CD8-positive, alpha-beta memory T cell (primary cell): ENCODE measurements around the gene WNT7B. TPM values are rescaled to one million over a fixed set of nuclear protein-coding genes. Genes with fewer than 3 reads are reported as not detected.

Experiments
- CTCF ChIA-PET: fragments of 350-600 bp; sonication (Branson Sonifier 250); formaldehyde crosslinking; loops from one replicate; lab custom pipeline; 2021; ENCODE audit warnings: antibody characterized with exemption; lab: Charles Lee
- POLR2A ChIA-PET: fragments of 350-600 bp; sonication (Branson Sonifier 250); formaldehyde crosslinking; loops from one replicate; lab custom pipeline; 2021; ENCODE audit warnings: antibody characterized with exemption; lab: Charles Lee
- DNase-seq, 5 donors: peaks; one replicate each; pipeline versions ENCODE4 v3.0.0 to v3.0.0-alpha.2; 2020 to 2022; ENCODE audit warnings: mixed read lengths in 1 of 5
- H3K27ac ChIP-seq: one replicate; pipeline ENCODE4 v1.7.0; 2013; ENCODE audit warnings: low read depth, mild to moderate bottlenecking, low read length, moderate library complexity
- H3K27me3 ChIP-seq: 2 replicates; pipeline ENCODE4 v1.7.0; 2013; ENCODE audit warnings: low read length, mild to moderate bottlenecking; ENCODE audit not compliant: insufficient read depth, poor library complexity, severe bottlenecking
- H3K36me3 ChIP-seq: 2 replicates; pipeline ENCODE4 v1.7.0; 2013; ENCODE audit warnings: mild to moderate bottlenecking, low read length, moderate library complexity; ENCODE audit not compliant: insufficient read depth
- H3K4me1 ChIP-seq: 2 replicates; pipeline ENCODE4 v1.7.0; 2013; ENCODE audit warnings: mild to moderate bottlenecking, low read length, moderate library complexity; ENCODE audit not compliant: insufficient read depth
- H3K4me3 ChIP-seq: 2 replicates; pipeline ENCODE4 v1.7.0; 2013; ENCODE audit warnings: mild to moderate bottlenecking, low read length
- H3K9me3 ChIP-seq: 2 replicates; pipeline ENCODE4 v1.7.0; 2013; ENCODE audit warnings: mild to moderate bottlenecking, low read length
- H3K27ac Mint-ChIP-seq, 8 donors: one replicate each; pipeline ENCODE4 v1.8.0; 2020 to 2021; ENCODE audit warnings: mixed read lengths in 8 of 8, mild to moderate bottlenecking in 6 of 8, inconsistent platforms in 3 of 8, moderate library complexity in 3 of 8
- H3K27me3 Mint-ChIP-seq, 2 donors: one replicate each; pipeline ENCODE4 v1.8.0; 2020 to 2021; ENCODE audit warnings: mixed read lengths in 2 of 2, mild to moderate bottlenecking in 1 of 2, moderate library complexity in 1 of 2
- H3K36me3 Mint-ChIP-seq, 3 donors: one replicate each; pipeline ENCODE4 v1.8.0; 2020 to 2021; ENCODE audit warnings: mixed read lengths in 3 of 3, inconsistent platforms in 1 of 3, mild to moderate bottlenecking in 1 of 3
- H3K4me1 Mint-ChIP-seq, 3 donors: one replicate each; pipeline ENCODE4 v1.8.0; 2020 to 2021; ENCODE audit warnings: mixed read lengths in 3 of 3, inconsistent platforms in 1 of 3, mild to moderate bottlenecking in 1 of 3
- H3K4me3 Mint-ChIP-seq, 7 donors: one replicate each; pipeline ENCODE4 v1.8.0; 2020 to 2021; ENCODE audit warnings: mixed read lengths in 7 of 7, mild to moderate bottlenecking in 6 of 7, moderate library complexity in 4 of 7, inconsistent platforms in 2 of 7
- H3K9me3 Mint-ChIP-seq, 5 donors: one replicate each; pipeline ENCODE4 v1.8.0; 2020 to 2022; ENCODE audit warnings: mixed read lengths in 5 of 5, mild to moderate bottlenecking in 3 of 5, moderate library complexity in 2 of 5, inconsistent platforms in 1 of 5
- polyA plus RNA-seq: library from polyadenylated mRNA; unstranded; fragments of 300-500 nt; fragmentation: Illumina TruSeq; gene quantifications from one replicate; pipeline ENCODE4 v1.2.3, GENCODE V29; 2021
- total RNA-seq, 2 experiments: library from RNA; stranded (reverse); gene quantifications; one replicate each; pipeline ENCODE4 v1.2.3, GENCODE V29; 2021

The WNT7B gene
- not detected for total RNA-seq
- not detected for polyA plus RNA-seq

- H3K4me3 Mint-ChIP-seq = peak within 1 kb of the TSS; percentile 50 to 68 (median 66)
Observed at GRCh38 chr22:45977003-45977411, at the start of gene WNT7B. Gene WNT7B, minus strand, starts transcription at chr22:45977162. Its CDS starts 408 bp downstream, at chr22:45976754.

GRCh38 chr22:46025973-46026898 is 49.3 kb upstream of the WNT7B start:
- H3K36me3 ChIP-seq = no peaks in the 10 kb centered on the region
- no peaks in the 10 kb centered on the region for H3K4me1 ChIP-seq
- Mint-ChIP-seq H3K36me3 (peaks cover 0 to 2% (median 0%) of the 10 kb centered on the region in 3 donors), H3K4me3 (peak overlapping the region in 1 of 7 donors; percentile 69), H3K9me3 (peaks cover 0 to 2% (median 0%) of the 10 kb centered on the region in 5 donors), H3K27ac (no peak overlapping the region), H3K4me1 (peaks cover 0 to 10% (median 0%) of the 10 kb centered on the region in 3 donors), H3K27me3 (peaks cover 26 to 50% of the 10 kb centered on the region in 2 donors)
- H3K27me3 ChIP-seq = peaks cover 37% of the 10 kb centered on the region
- H3K27ac ChIP-seq = no peak overlapping the region
- ChIA-PET POLR2A (no interaction called here), CTCF (interaction anchor here (2.9 kb wide), 1 partner anchor 20 kb away, joined by 8 read pairs; no protein-coding TSS in a partner anchor)
- peak in 1 of 5 donors; percentile 26 for DNase-seq
- no peaks in the 10 kb centered on the region for H3K9me3 ChIP-seq
- H3K4me3 ChIP-seq = no peak overlapping the region

More at GRCh38 chr22:45977003-45977411, at the start of gene WNT7B:
- DNase-seq = no peak
- CTCF ChIA-PET = no interaction called here
- Histone ChIP-seq H3K9me3 (no peaks in the 10 kb centered on the region), H3K36me3 (no peaks in the 10 kb centered on the region), H3K27ac (no peak within 1 kb of the TSS), H3K4me3 (no peak within 1 kb of the TSS), H3K4me1 (peaks cover 8% of the 10 kb centered on the region), H3K27me3 (peaks cover 30% of the 10 kb centered on the region)
- Mint-ChIP-seq H3K27me3 (peaks cover 29 to 35% of the 10 kb centered on the region in 2 donors), H3K27ac (no peak within 1 kb of the TSS), H3K9me3 (no peaks in the 10 kb centered on the region), H3K4me1 (peaks cover 0 to 22% (median 15%) of the 10 kb centered on the region in 3 donors), H3K36me3 (no peaks in the 10 kb centered on the region)
- POLR2A ChIA-PET = no interaction called here

GRCh38 chr22:46025225-46025972 is 48.4 kb upstream of the WNT7B start:
- peaks cover 0 to 2% (median 0%) of the 10 kb centered on the region in 3 donors for H3K36me3 Mint-ChIP-seq
- peak in 1 of 5 donors; percentile 19 for DNase-seq
- peaks cover 37% of the 10 kb centered on the region for H3K27me3 ChIP-seq

GRCh38 chr22:46024136-46024840 is 47.3 kb upstream of the WNT7B start:
- DNase-seq = peak in 1 of 5 donors; percentile 7
- ChIA-PET POLR2A (no interaction called here), CTCF (interaction anchor here (1.6 kb wide), 2 partner anchors 10 to 18 kb away, joined by 3 to 5 read pairs; no protein-coding TSS in a partner anchor)
- Mint-ChIP-seq H3K27me3 (peaks cover 24 to 46% of the 10 kb centered on the region in 2 donors), H3K4me3 (no peak overlapping the region), H3K27ac (no peak overlapping the region), H3K4me1 (peaks cover 0 to 10% (median 0%) of the 10 kb centered on the region in 3 donors), H3K9me3 (no peaks in the 10 kb centered on the region), H3K36me3 (peaks cover 0 to 2% (median 0%) of the 10 kb centered on the region in 3 donors)
- no peak overlapping the region for H3K4me3 ChIP-seq
- H3K27ac ChIP-seq = no peak overlapping the region
- no peaks in the 10 kb centered on the region for H3K9me3 ChIP-seq
- H3K36me3 ChIP-seq = no peaks in the 10 kb centered on the region
- no peaks in the 10 kb centered on the region for H3K4me1 ChIP-seq
- peaks cover 37% of the 10 kb centered on the region for H3K27me3 ChIP-seq

More at GRCh38 chr22:46025225-46025972, 48.4 kb upstream of the WNT7B start:
- ChIA-PET POLR2A (no interaction called here), CTCF (interaction anchor here (1.6 to 2.9 kb wide), 2 partner anchors 19 kb away, joined by 5 to 8 read pairs; no protein-coding TSS in a partner anchor)
- no peak overlapping the region for H3K4me3 ChIP-seq
- H3K4me3 Mint-ChIP-seq = no peak overlapping the region
- H3K9me3 ChIP-seq = no peaks in the 10 kb centered on the region
- H3K9me3 Mint-ChIP-seq = peaks cover 0 to 2% (median 0%) of the 10 kb centered on the region in 5 donors
- peaks cover 0 to 10% (median 0%) of the 10 kb centered on the region in 3 donors for H3K4me1 Mint-ChIP-seq
- no peaks in the 10 kb centered on the region for H3K4me1 ChIP-seq
- no peak overlapping the region for H3K27ac Mint-ChIP-seq
- peaks cover 26 to 50% of the 10 kb centered on the region in 2 donors for H3K27me3 Mint-ChIP-seq
- no peaks in the 10 kb centered on the region for H3K36me3 ChIP-seq
- no peak overlapping the region for H3K27ac ChIP-seq

GRCh38 chr22:46023558-46023981 is 46.6 kb upstream of the WNT7B start:
- Mint-ChIP-seq H3K27me3 (peaks cover 24 to 42% of the 10 kb centered on the region in 2 donors), H3K9me3 (no peaks in the 10 kb centered on the region), H3K27ac (no peak overlapping the region), H3K4me3 (no peak overlapping the region), H3K36me3 (peaks cover 0 to 2% (median 0%) of the 10 kb centered on the region in 3 donors), H3K4me1 (peaks cover 0 to 10% (median 0%) of the 10 kb centered on the region in 3 donors)
- Histone ChIP-seq H3K4me3 (no peak overlapping the region), H3K27ac (no peak overlapping the region), H3K4me1 (no peaks in the 10 kb centered on the region), H3K36me3 (no peaks in the 10 kb centered on the region), H3K9me3 (no peaks in the 10 kb centered on the region), H3K27me3 (peaks cover 36% of the 10 kb centered on the region)
- POLR2A ChIA-PET = no interaction called here
- peak in 1 of 5 donors; percentile 37 for DNase-seq
- CTCF ChIA-PET = interaction anchor here (1.6 kb wide), 2 partner anchors 10 to 17 kb away, joined by 3 to 5 read pairs; no protein-coding TSS in a partner anchor

GRCh38 chr22:46022881-46023512 is 46.0 kb upstream of the WNT7B start:
- Histone ChIP-seq H3K36me3 (no peaks in the 10 kb centered on the region), H3K9me3 (no peaks in the 10 kb centered on the region), H3K4me1 (no peaks in the 10 kb centered on the region), H3K27me3 (peaks cover 30% of the 10 kb centered on the region), H3K27ac (no peak overlapping the region), H3K4me3 (no peak overlapping the region)
- Mint-ChIP-seq H3K36me3 (peaks cover 0 to 2% (median 0%) of the 10 kb centered on the region in 3 donors), H3K27ac (no peak overlapping the region), H3K4me1 (peaks cover 0 to 6% (median 0%) of the 10 kb centered on the region in 3 donors), H3K4me3 (no peak overlapping the region), H3K27me3 (peaks cover 24 to 38% of the 10 kb centered on the region in 2 donors), H3K9me3 (no peaks in the 10 kb centered on the region)
- DNase-seq = peak in 1 of 5 donors; percentile 8
- ChIA-PET CTCF (interaction anchor here (1.6 kb wide), 1 partner anchor 9 kb away, joined by 3 read pairs; no protein-coding TSS in a partner anchor), POLR2A (no interaction called here)

GRCh38 chr22:46021577-46021976 is 44.6 kb upstream of the WNT7B start:
- ChIA-PET CTCF (interaction anchor here (1.2 to 1.3 kb wide), 2 partner anchors 13 to 15 kb away, joined by 3 to 5 read pairs; no protein-coding TSS in a partner anchor), POLR2A (no interaction called here)
- Histone ChIP-seq H3K27ac (no peak overlapping the region), H3K36me3 (no peaks in the 10 kb centered on the region), H3K4me1 (no peaks in the 10 kb centered on the region), H3K9me3 (no peaks in the 10 kb centered on the region), H3K4me3 (no peak overlapping the region), H3K27me3 (peaks cover 25% of the 10 kb centered on the region)
- Mint-ChIP-seq H3K36me3 (peaks cover 0 to 2% (median 0%) of the 10 kb centered on the region in 3 donors), H3K27me3 (peaks cover 20 to 32% of the 10 kb centered on the region in 2 donors), H3K4me3 (no peak overlapping the region), H3K27ac (no peak overlapping the region), H3K4me1 (peaks cover 0 to under 1% (median 0%) of the 10 kb centered on the region in 3 donors), H3K9me3 (no peaks in the 10 kb centered on the region)
- peak in 1 of 5 donors; percentile 16 for DNase-seq
